ENCODE measurements around the gene COG8. TPM values are rescaled to one million over a fixed set of nuclear protein-coding genes. Genes with fewer than 3 reads are reported as not detected.

Gene COG8
- total and polyA plus RNA-seq, 2 experiments from 2014 or later: 30.2 to 41.5 TPM

GRCh38 chr16:69285240-69285639 lies 54.1 kb downstream of the COG8 start:
- no peak for TF ChIP-seq CTCF (IDR thresholded peaks at IDR 0.05; ENCODE audit: poor library complexity)
- TF ChIP-seq EZH2phosphoT487 (IDR thresholded peaks at IDR 0.05; ENCODE audit: low read depth, severe bottlenecking, unreplicated experiment): no peak
- TF ChIP-seq EZH2 (IDR thresholded peaks at IDR 0.05; ENCODE audit: borderline replicate concordance): no peak
- Histone ChIP-seq H3K79me2 (no peaks in the 10 kb centered on the region), H3K9me2 (replicated peaks; ENCODE audit: insufficient read depth) (no peaks in the 10 kb centered on the region), H3K36me3 (replicated peaks; ENCODE audit: insufficient read depth, low read depth) (no peaks in the 10 kb centered on the region), H3K27ac (no peak overlapping the region), H3K4me3 (no peak overlapping the region), H3K9me3 (ENCODE audit: low read depth) (no peaks in the 10 kb centered on the region), H3K27me3 (no peaks in the 10 kb centered on the region), H3K4me2 (no peak overlapping the region), H3K4me1 (ENCODE audit: insufficient read depth) (no peaks in the 10 kb centered on the region), H2AFZ (no peak overlapping the region), H4K20me1 (ENCODE audit: insufficient read depth, poor library complexity, severe bottlenecking) (no peaks in the 10 kb centered on the region)
- no peak for DNase-seq (ENCODE audit: low spot score)
- 89% methylated on average over 4 of the region's 4 CpGs for WGBS (ENCODE audit: low lambda C conversion rate, missing lambda C conversion rate)

- H2AFZ ChIP-seq: no peak overlapping the region
- no peak overlapping the region for H3K4me3 ChIP-seq
- no peaks in the 10 kb centered on the region for H4K20me1 ChIP-seq (ENCODE audit: insufficient read depth, poor library complexity, severe bottlenecking)
- no peak overlapping the region for H3K27ac ChIP-seq
- 45% methylated on average over 4 of the region's 4 CpGs for WGBS (ENCODE audit: low lambda C conversion rate, missing lambda C conversion rate)
- TF ChIP-seq EZH2phosphoT487 (IDR thresholded peaks at IDR 0.05; ENCODE audit: low read depth, severe bottlenecking, unreplicated experiment) (no peak), EZH2 (IDR thresholded peaks at IDR 0.05; ENCODE audit: borderline replicate concordance) (no peak), CTCF (IDR thresholded peaks at IDR 0.05; ENCODE audit: poor library complexity) (no peak)
- H3K36me3 ChIP-seq (replicated peaks; ENCODE audit: insufficient read depth, low read depth): no peaks in the 10 kb centered on the region
- no peaks in the 10 kb centered on the region for H3K9me2 ChIP-seq (replicated peaks; ENCODE audit: insufficient read depth)
- H3K9me3 ChIP-seq (ENCODE audit: low read depth): no peaks in the 10 kb centered on the region
- DNase-seq (ENCODE audit: low spot score): no peak
- no peaks in the 10 kb centered on the region for H3K27me3 ChIP-seq
- no peaks in the 10 kb centered on the region for H3K4me1 ChIP-seq (ENCODE audit: insufficient read depth)
- H3K79me2 ChIP-seq: no peaks in the 10 kb centered on the region
- H3K4me2 ChIP-seq: no peak overlapping the region
These were observed 55.5 kb downstream of the COG8 start for GRCh38 chr16:69283851-69284250.

- H3K27ac ChIP-seq: no peak overlapping the region
- no peaks in the 10 kb centered on the region for H3K27me3 ChIP-seq
- no peaks in the 10 kb centered on the region for H4K20me1 ChIP-seq (ENCODE audit: insufficient read depth, poor library complexity, severe bottlenecking)
- no peak overlapping the region for H2AFZ ChIP-seq
- H3K9me3 ChIP-seq (ENCODE audit: low read depth): no peaks in the 10 kb centered on the region
- H3K9me2 ChIP-seq (replicated peaks; ENCODE audit: insufficient read depth): no peaks in the 10 kb centered on the region
- no peak overlapping the region for H3K4me2 ChIP-seq
- no peak overlapping the region for H3K4me3 ChIP-seq
- no peaks in the 10 kb centered on the region for H3K79me2 ChIP-seq
- DNase-seq (ENCODE audit: low spot score): no peak
- H3K36me3 ChIP-seq (replicated peaks; ENCODE audit: insufficient read depth, low read depth): no peaks in the 10 kb centered on the region
- peaks cover 5% of the 10 kb centered on the region for H3K4me1 ChIP-seq (ENCODE audit: insufficient read depth)
- WGBS (ENCODE audit: low lambda C conversion rate, missing lambda C conversion rate): 85% methylated on average over 1 of the region's 1 CpG
- TF ChIP-seq EZH2phosphoT487 (IDR thresholded peaks at IDR 0.05; ENCODE audit: low read depth, severe bottlenecking, unreplicated experiment) (no peak), CTCF (IDR thresholded peaks at IDR 0.05; ENCODE audit: poor library complexity) (no peak), EZH2 (IDR thresholded peaks at IDR 0.05; ENCODE audit: borderline replicate concordance) (no peak)
These were observed 62.0 kb downstream of the COG8 start for GRCh38 chr16:69277413-69277812.

Other genes starting within 250 kb of the COG8 start
- 0.53 and 0.60 TPM in 2 replicates for gene HAS3, start 233.9 kb downstream of the COG8 start, total RNA-seq
- gene HAS3, start 233.9 kb downstream of the COG8 start, polyA plus RNA-seq: 0.19 TPM in 1 of 2 replicates, not detected in the other
- gene CHTF8, start 207.0 kb downstream of the COG8 start, total RNA-seq: 80.0 and 121 TPM in 2 replicates
- 67.8 and 83.6 TPM in 2 replicates for gene CHTF8, start 207.0 kb downstream of the COG8 start, polyA plus RNA-seq
- gene UTP4, start 206.9 kb downstream of the COG8 start, total RNA-seq: 12.7 and 21.6 TPM in 2 replicates
- 41.4 and 43.0 TPM in 2 replicates for gene UTP4, start 206.9 kb downstream of the COG8 start, polyA plus RNA-seq
- gene SNTB2, start 152.4 kb downstream of the COG8 start, total RNA-seq: 19.5 and 21.5 TPM in 2 replicates
- gene SNTB2, start 152.4 kb downstream of the COG8 start, polyA plus RNA-seq: 36.7 and 46.3 TPM in 2 replicates
- 19.0 and 19.9 TPM in 2 replicates for gene VPS4A, start 28.2 kb downstream of the COG8 start, total RNA-seq
- 36.9 and 43.8 TPM in 2 replicates for gene VPS4A, start 28.2 kb downstream of the COG8 start, polyA plus RNA-seq
- 14.3 and 23.8 TPM in 2 replicates for gene PDF, start 9.0 kb downstream of the COG8 start, total RNA-seq
- 21.6 and 25.4 TPM in 2 replicates for gene PDF, start 9.0 kb downstream of the COG8 start, polyA plus RNA-seq
- 19.5 and 20.9 TPM in 2 replicates for gene NIP7, start 208 bp upstream of the COG8 start, total RNA-seq
- gene NIP7, start 208 bp upstream of the COG8 start, polyA plus RNA-seq: 20.9 and 23.5 TPM in 2 replicates
- 1.9 and 4.6 TPM in 2 replicates for gene TMED6, start 12.2 kb upstream of the COG8 start, total RNA-seq
- 3.1 and 4.3 TPM in 2 replicates for gene TMED6, start 12.2 kb upstream of the COG8 start, polyA plus RNA-seq
- 12.4 and 15.1 TPM in 2 replicates for gene TERF2, start 46.4 kb upstream of the COG8 start, total RNA-seq
- 18.6 and 20.0 TPM in 2 replicates for gene TERF2, start 46.4 kb upstream of the COG8 start, polyA plus RNA-seq
- gene CYB5B, start 85.1 kb upstream of the COG8 start, total RNA-seq: 60.5 and 70.8 TPM in 2 replicates
- 116 and 136 TPM in 2 replicates for gene CYB5B, start 85.1 kb upstream of the COG8 start, polyA plus RNA-seq
- 30.7 and 37.7 TPM in 2 replicates for gene NFAT5, start 226.4 kb upstream of the COG8 start, total RNA-seq
- 8.6 and 9.2 TPM in 2 replicates for gene NFAT5, start 226.4 kb upstream of the COG8 start, polyA plus RNA-seq